Activated T-cell treated with anti-CD3 and anti-CD28 coated beads, Interleukin-2, amount 50 U/mL, for 72 hours (primary cell): ENCODE results near the gene SHISA5. TPM values are rescaled to one million over a fixed set of nuclear protein-coding genes. Genes with fewer than 3 reads are reported as not detected.

Source experiments
- ATAC-seq, 2 donors: fragments of 150-1000 bp; cut with Tn5 transposase; replicated peaks in 1 of 2; 2 replicates each; pipeline ENCODE4 v1.10.0; 2021; ENCODE audit warnings: moderate library complexity in 2 of 2, mild to moderate bottlenecking in 1 of 2
- DNase-seq, 2 donors: peaks; one replicate each; pipeline ENCODE4 v3.0.0; 2021 to 2022; ENCODE audit warnings: mixed read lengths in 1 of 2
- H3K27ac Mint-ChIP-seq: one replicate; pipeline ENCODE4 v1.8.0; 2022; ENCODE audit warnings: mild to moderate bottlenecking, moderate library complexity, mixed read lengths
- H3K27me3 Mint-ChIP-seq: one replicate; pipeline ENCODE4 v1.8.0; 2022; ENCODE audit warnings: low read depth, mixed read lengths
- H3K36me3 Mint-ChIP-seq, 2 donors: one replicate each; pipeline ENCODE4 v1.8.0; 2022; ENCODE audit warnings: mixed read lengths in 2 of 2, mild to moderate bottlenecking in 1 of 2; ENCODE audit not compliant: insufficient read depth in 2 of 2
- H3K4me1 Mint-ChIP-seq: one replicate; pipeline ENCODE4 v1.8.0; 2022; ENCODE audit warnings: low read depth, mixed read lengths
- H3K4me3 Mint-ChIP-seq, 2 donors: one replicate each; pipeline ENCODE4 v1.8.0; 2022; ENCODE audit warnings: mild to moderate bottlenecking in 2 of 2, mixed read lengths in 2 of 2, moderate library complexity in 2 of 2
- H3K9me3 Mint-ChIP-seq, 2 donors: one replicate each; pipeline ENCODE4 v1.8.0; 2022; ENCODE audit warnings: mixed read lengths in 2 of 2
- total RNA-seq, 2 donors: library from RNA; stranded (reverse); gene quantifications; one replicate each; pipeline ENCODE4 v1.2.3, GENCODE V29; 2022

SHISA5 gene
- total RNA-seq, 2 donors from 2014 or later, result 69.3 to 101 TPM

DNA sequence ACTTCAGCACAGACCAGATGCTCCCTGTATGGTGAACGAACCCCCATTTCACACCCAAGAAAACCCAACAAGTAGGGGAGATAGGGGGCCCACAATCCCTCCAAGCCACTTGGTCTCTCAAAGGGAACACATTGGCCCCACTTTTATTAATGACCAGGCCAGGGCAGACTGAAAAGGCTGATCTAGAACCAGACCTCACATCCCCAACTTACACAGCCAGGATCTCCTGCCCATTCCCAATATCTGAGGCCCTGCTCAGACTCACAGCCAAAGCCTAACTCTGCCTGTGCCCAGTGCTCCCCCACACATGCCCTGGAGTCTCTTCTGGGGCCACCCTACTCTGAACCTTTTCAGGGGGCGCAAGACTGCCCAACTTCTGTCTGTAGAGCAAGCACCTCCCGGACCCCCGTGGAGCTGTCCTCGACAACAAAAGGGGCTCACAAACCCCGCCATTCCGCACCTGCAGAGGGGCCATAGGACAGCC is 75.8 kb downstream of the SHISA5 start:
- ATAC-seq (no peak), DNase-seq (no peak)
- H3K4me3 Mint-ChIP-seq, result peak overlapping the region; percentile 15 to 46
- no peaks in the 10 kb centered on the region for H3K4me1 Mint-ChIP-seq
- peaks cover 0 to 2% of the 10 kb centered on the region in 2 donors for H3K36me3 Mint-ChIP-seq
- H3K27me3 Mint-ChIP-seq, result peaks cover 19% of the 10 kb centered on the region
- no peaks in the 10 kb centered on the region for H3K9me3 Mint-ChIP-seq
- no peak overlapping the region for H3K27ac Mint-ChIP-seq

DNA sequence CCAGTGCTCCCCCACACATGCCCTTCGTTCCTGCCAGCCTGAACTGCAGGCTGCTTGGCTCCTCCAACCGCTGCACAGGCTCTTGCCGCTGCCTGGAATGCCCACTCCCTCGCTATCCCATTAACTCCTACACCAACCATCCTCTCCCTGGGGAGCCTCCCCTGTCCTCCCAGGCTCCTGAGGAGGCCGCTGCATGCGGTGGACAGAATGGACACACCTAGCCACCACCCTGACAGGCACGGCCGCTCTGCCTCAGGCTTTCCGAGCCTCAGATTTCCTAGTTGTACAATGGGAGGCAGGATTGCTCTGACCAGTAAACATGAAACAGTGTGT is 76.4 kb downstream of the SHISA5 start:
- H3K4me3 Mint-ChIP-seq, result no peak overlapping the region
- ATAC-seq (no peak), DNase-seq (no peak)
- no peak overlapping the region for H3K27ac Mint-ChIP-seq
- peaks cover 19% of the 10 kb centered on the region for H3K27me3 Mint-ChIP-seq
- no peaks in the 10 kb centered on the region for H3K9me3 Mint-ChIP-seq
- no peaks in the 10 kb centered on the region for H3K4me1 Mint-ChIP-seq
- peaks cover 0 to 2% of the 10 kb centered on the region in 2 donors for H3K36me3 Mint-ChIP-seq

DNA sequence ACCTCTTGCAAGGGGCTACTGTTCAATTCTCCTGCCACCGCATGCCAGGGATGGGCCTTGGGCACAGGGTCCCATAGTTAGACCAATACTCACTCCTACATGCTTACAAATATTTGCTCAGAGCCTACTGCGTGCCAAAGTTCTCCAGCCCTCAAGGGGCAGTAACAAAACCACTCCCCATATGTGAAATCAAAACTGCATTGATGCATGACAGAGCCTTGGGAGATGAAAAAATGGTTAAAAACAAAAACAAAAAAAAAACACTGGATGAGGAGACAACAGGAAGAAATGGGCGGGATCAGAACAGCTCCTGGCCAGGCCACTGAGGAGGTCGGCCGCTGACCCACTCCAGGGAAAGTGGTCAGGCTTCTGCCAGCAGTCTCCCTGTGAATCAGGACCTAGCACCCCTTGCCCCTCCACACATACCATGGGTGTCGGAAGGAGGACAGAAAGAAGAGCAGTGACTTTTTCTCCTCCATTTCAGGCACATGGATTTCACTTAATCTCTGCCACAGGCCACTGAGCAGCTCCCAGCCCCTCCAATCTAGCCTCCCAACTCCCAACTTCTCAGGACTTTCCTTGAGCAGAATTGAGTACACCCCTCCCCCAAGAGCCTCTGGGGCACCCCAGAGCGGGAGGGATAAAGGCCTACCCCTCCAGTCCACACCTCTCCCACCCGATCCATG is 76.9 kb downstream of the SHISA5 start:
- H3K36me3 Mint-ChIP-seq, result peaks cover 0 to 2% of the 10 kb centered on the region in 2 donors
- peaks cover 19% of the 10 kb centered on the region for H3K27me3 Mint-ChIP-seq
- no peak overlapping the region for H3K4me3 Mint-ChIP-seq
- no peaks in the 10 kb centered on the region for H3K4me1 Mint-ChIP-seq
- no peaks in the 10 kb centered on the region for H3K9me3 Mint-ChIP-seq
- DNase-seq (no peak), ATAC-seq (no peak)
- no peak overlapping the region for H3K27ac Mint-ChIP-seq

DNA sequence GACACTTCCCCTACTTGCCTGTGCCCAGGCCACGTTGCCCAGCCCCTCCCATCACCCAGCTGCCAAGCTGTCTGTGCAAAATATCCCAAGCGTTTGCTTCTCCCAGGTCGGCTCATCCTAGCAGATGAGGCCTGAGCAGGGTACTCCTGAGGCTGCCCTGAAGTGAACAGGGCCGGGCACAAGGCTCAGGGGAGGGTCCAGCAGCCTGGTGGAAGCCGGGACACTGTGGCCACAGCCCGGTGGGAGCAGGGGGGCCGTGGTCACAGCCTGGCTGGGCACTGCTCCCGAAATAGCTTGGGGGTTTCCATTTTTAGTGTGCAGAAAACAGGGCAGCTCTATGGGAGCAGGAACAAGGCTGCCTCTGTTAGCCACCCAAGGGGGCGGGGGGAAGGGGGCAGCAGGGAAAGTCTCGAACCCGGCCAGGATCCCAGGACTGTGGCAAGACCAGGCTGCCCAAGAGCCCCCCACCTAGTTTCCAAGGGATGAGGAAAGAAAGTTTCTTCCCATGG is 77.5 kb downstream of the SHISA5 start:
- H3K27ac Mint-ChIP-seq, result no peak overlapping the region
- no peak for DNase-seq
- peaks cover 19% of the 10 kb centered on the region for H3K27me3 Mint-ChIP-seq
- no peak overlapping the region for H3K4me3 Mint-ChIP-seq
- H3K36me3 Mint-ChIP-seq, result no peaks in the 10 kb centered on the region
- no peaks in the 10 kb centered on the region for H3K4me1 Mint-ChIP-seq
- no peak for ATAC-seq
- no peaks in the 10 kb centered on the region for H3K9me3 Mint-ChIP-seq

DNA sequence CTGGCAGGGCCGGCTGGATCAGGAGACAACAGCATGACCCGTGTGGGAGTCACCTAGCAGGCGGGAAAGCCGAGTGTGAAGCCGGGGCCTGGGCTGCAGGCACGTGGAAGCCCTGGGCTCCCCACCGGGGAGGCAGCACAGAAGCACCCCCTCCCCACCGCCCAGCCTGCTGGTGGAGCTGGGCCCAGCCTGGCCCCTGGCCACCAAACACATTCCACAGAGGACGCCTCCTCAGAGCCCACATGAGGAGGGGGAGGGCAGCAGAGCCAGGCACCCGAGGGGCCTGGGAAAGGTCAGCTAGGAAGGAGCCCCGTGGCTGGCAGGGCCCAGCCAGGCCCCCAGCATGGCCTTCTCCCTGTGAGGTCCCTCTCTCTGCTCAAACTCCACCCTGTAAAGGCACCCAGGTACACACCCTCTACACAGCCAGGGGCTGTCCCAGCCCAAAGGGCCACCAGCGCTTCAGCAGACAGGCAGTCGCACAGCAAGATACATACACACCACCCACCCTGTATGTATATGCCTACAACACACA is 78.6 kb downstream of the SHISA5 start:
- Mint-ChIP-seq H3K27me3 (peaks cover 19% of the 10 kb centered on the region), H3K9me3 (no peaks in the 10 kb centered on the region), H3K4me3 (no peak overlapping the region), H3K27ac (no peak overlapping the region), H3K4me1 (no peaks in the 10 kb centered on the region), H3K36me3 (no peaks in the 10 kb centered on the region)
- DNase-seq (no peak), ATAC-seq (no peak)

DNA sequence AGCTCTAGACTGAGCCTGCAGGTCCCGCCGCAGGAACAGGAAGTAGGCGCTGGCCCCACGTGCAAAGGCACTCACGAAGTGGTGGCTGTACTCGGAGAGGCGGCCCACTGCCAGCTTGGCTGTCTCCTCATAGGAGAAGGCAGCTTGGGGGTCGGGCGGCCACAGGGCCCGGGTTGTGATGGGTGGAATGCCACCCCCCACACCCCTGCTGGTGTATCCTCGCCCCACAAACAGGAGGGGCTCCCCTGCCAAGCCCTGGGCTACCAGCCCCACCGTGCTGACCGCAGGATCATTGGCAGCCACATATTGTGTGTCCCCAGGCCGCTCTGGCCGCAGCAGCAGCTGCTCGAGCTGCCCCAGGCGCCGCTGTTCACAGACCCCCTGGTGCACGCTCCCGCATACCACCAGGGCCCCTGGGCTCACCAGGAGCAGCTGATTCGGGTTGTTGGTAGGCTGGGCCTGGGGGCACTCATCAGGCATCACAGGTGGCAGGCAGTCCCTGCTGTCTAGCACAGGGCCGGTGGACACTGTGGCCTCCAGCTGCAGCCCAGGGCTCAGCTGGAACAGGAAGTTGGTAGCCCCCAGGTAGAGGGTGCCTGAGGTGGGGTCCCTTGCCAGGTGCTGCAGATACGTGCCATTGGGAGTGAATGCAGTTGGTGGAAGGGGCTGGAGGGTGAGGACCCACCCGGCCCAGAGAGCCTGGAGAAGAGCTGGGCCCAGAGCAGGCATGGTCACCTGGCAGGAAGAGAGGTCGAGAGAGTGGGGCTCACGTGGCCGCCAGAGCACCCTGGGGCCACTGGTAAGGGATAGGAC is 79.9 kb downstream of the SHISA5 start:
- H3K4me3 Mint-ChIP-seq, result no peak overlapping the region
- no peak for ATAC-seq
- no peaks in the 10 kb centered on the region for H3K36me3 Mint-ChIP-seq
- no peak overlapping the region for H3K27ac Mint-ChIP-seq
- H3K9me3 Mint-ChIP-seq, result no peaks in the 10 kb centered on the region
- no peaks in the 10 kb centered on the region for H3K4me1 Mint-ChIP-seq
- no peak for DNase-seq
- peaks cover 19% of the 10 kb centered on the region for H3K27me3 Mint-ChIP-seq

DNA sequence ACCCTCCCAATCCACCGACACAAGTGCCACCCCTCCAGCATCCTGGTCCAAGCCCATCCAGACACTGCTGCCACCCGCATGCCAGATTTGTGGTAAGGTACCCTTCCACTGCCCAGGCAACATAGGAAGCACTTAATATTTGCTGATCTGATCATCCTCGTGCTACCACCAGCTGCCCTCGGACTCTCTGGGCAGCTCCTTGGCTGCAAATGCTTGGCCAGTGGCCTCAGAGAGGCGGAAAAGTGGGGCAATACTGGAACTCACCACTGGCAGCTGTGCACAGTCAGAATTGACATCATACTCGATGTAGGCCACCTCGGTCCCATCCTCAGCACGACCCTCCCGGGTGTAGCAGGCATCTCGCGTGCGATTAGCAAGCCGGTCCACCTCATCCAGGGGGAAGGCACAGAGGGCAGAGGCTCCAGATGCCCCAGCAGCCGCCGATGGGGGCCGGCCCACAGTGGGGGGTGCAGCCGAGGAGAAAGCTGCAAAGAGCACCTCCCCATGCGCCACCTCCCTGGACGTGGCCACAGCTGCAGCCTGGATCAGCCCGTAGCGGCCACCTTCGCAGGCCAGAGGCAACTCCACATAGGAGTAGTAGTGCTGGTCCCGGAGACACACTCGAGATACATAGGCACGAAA is 80.6 kb downstream of the SHISA5 start:
- no peaks in the 10 kb centered on the region for H3K9me3 Mint-ChIP-seq
- no peak overlapping the region for H3K4me3 Mint-ChIP-seq
- H3K4me1 Mint-ChIP-seq, result no peaks in the 10 kb centered on the region
- DNase-seq (no peak), ATAC-seq (no peak)
- no peak overlapping the region for H3K27ac Mint-ChIP-seq
- H3K27me3 Mint-ChIP-seq, result peaks cover 17% of the 10 kb centered on the region
- H3K36me3 Mint-ChIP-seq, result no peaks in the 10 kb centered on the region

DNA sequence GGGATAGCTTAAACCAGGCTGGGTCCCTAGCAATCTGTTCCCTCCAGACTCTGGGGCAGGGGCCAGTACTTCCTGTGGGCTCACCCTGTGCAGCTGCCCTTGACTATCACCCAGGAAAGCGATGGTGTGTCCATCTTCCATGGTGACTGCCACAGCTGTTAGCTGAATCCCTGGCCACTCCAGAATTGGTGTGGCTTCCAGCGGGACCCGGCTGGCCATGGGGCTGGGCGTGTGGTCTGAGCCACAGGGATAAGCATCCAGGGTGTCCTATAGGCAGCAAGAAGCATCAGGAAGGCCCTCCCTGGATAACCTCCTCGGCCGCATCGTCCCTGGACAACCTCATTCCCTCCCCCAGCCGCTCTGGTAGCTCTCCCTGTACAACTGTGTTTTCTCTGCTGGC is 81.3 kb downstream of the SHISA5 start:
- H3K36me3 Mint-ChIP-seq, result no peaks in the 10 kb centered on the region
- no peaks in the 10 kb centered on the region for H3K9me3 Mint-ChIP-seq
- ATAC-seq (no peak), DNase-seq (no peak)
- H3K27me3 Mint-ChIP-seq, result peaks cover 10% of the 10 kb centered on the region
- no peak overlapping the region for H3K4me3 Mint-ChIP-seq
- H3K4me1 Mint-ChIP-seq, result no peaks in the 10 kb centered on the region
- H3K27ac Mint-ChIP-seq, result no peak overlapping the region

DNA sequence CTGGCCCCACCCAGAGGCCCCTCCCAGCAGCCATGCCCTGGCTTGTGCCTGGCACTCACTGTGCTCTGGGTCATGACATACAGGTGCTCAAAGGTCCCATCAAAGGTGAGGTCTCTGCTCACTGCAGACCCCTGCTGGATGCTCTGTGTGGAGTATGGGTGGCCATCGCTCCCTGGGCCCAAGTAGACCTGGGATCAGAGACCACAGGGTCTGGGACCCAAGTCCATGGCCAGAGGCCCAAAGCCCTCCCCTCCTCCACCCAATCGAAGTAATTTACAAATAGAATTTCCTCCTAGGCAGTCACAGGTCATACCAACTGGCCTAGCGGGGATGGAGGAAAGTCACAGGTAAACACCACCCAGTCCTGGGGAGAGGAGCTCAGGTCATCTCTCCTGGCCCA is 81.7 kb downstream of the SHISA5 start:
- no peaks in the 10 kb centered on the region for H3K36me3 Mint-ChIP-seq
- no peak for DNase-seq
- H3K27ac Mint-ChIP-seq, result no peak overlapping the region
- no peaks in the 10 kb centered on the region for H3K9me3 Mint-ChIP-seq
- H3K27me3 Mint-ChIP-seq, result peaks cover 6% of the 10 kb centered on the region
- H3K4me3 Mint-ChIP-seq, result no peak overlapping the region
- H3K4me1 Mint-ChIP-seq, result no peaks in the 10 kb centered on the region
- no peak for ATAC-seq

DNA sequence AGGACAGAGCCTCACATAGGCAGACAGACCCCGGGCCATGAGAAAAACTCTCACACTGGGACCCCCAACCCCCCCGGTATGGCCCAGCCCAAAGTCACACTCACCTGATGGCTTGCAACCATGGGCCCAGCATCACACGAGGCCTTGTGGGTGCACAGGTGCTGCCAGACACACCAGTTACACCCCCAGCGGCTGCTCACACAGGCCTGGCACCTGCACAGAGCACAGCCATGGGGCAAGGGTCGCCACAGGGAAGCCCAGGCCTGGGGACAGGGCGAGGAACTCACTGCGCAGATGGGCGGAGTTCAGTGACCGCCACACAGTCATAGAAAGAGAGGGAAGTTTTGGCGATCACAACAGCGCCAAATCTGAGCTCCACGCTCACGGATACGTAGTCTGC is 83.4 kb downstream of the SHISA5 start:
- no peaks in the 10 kb centered on the region for H3K4me1 Mint-ChIP-seq
- H3K4me3 Mint-ChIP-seq, result no peak overlapping the region
- H3K9me3 Mint-ChIP-seq, result no peaks in the 10 kb centered on the region
- H3K27ac Mint-ChIP-seq, result no peak overlapping the region
- no peaks in the 10 kb centered on the region for H3K27me3 Mint-ChIP-seq
- no peak for DNase-seq
- no peaks in the 10 kb centered on the region for H3K36me3 Mint-ChIP-seq
- no peak for ATAC-seq

DNA sequence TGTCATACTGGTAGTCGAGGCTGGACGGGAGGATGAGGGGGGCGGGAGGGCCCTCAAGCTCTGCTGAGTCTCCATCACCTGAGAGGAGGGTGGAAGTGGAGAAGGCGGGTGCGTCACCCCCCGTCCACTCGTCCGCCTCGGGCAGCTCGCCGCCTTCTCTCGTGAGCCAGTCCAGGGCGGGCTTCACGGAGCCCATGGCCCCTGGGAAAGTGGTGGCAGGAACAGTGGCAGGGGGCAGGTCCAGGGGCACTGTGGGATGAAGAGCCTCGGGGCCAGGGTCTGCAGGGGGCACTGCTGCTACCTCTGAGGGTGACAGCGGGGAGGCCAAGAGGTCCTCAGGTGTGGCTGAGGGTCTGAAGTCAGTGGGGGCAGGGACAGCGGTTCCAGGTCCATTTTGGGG is 84.4 kb downstream of the SHISA5 start:
- Mint-ChIP-seq H3K4me1 (no peaks in the 10 kb centered on the region), H3K9me3 (no peaks in the 10 kb centered on the region), H3K27me3 (no peaks in the 10 kb centered on the region), H3K4me3 (no peak overlapping the region), H3K27ac (no peak overlapping the region), H3K36me3 (no peaks in the 10 kb centered on the region)
- DNase-seq, result no peak
- ATAC-seq, result no peak

DNA sequence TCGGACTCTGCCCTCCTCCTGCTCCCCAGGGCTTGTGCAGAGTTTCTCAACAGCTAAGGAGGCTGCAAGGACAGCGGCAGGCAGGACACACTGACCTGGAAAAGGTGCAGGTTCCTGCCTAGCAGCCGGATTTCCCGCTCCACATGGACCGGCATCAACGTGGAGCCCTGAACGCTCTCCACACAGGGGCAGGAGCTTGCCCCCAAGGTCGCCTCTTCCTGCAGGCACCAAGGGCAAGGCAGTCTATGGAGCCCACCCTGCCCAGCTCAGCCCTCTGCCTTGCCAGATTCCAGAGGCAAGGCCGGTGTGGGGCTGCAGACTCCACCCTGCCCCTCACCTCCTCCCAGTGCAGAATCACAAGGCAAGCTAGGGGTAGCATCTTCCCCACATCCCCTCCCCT is 84.8 kb downstream of the SHISA5 start:
- DNase-seq (no peak), ATAC-seq (no peak)
- H3K36me3 Mint-ChIP-seq, result no peaks in the 10 kb centered on the region
- H3K4me3 Mint-ChIP-seq, result no peak overlapping the region
- no peaks in the 10 kb centered on the region for H3K9me3 Mint-ChIP-seq
- H3K4me1 Mint-ChIP-seq, result no peaks in the 10 kb centered on the region
- H3K27me3 Mint-ChIP-seq, result no peaks in the 10 kb centered on the region
- no peak overlapping the region for H3K27ac Mint-ChIP-seq

DNA sequence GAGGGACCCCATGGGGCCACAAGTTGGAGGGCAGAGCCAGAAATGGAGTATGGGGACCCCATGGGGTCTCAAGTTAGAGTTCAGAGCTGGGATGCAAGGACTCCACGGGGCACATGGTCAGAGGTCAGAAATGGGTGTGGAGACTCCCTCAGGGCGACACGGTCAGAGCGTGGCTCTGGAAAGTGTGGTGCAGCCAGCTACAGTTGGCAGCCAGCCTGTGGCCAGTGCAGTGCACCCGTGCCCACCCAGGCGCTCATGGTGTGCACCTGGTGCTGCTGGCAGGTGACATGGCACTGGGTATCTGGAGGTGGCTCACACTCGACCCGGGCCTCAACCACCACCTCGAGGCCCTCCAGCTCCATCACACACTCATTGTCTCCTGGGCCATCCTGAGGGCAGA is 85.3 kb downstream of the SHISA5 start:
- DNase-seq, result no peak
- Mint-ChIP-seq H3K36me3 (no peaks in the 10 kb centered on the region), H3K27me3 (no peaks in the 10 kb centered on the region), H3K9me3 (no peaks in the 10 kb centered on the region), H3K4me1 (no peaks in the 10 kb centered on the region), H3K27ac (no peak overlapping the region), H3K4me3 (no peak overlapping the region)
- no peak for ATAC-seq
